ENCODE data around the gene CD247.
A peak's percentile ranks its signal among the peaks of the same experiment; 100 is the strongest.

The CD247 gene

DNA sequence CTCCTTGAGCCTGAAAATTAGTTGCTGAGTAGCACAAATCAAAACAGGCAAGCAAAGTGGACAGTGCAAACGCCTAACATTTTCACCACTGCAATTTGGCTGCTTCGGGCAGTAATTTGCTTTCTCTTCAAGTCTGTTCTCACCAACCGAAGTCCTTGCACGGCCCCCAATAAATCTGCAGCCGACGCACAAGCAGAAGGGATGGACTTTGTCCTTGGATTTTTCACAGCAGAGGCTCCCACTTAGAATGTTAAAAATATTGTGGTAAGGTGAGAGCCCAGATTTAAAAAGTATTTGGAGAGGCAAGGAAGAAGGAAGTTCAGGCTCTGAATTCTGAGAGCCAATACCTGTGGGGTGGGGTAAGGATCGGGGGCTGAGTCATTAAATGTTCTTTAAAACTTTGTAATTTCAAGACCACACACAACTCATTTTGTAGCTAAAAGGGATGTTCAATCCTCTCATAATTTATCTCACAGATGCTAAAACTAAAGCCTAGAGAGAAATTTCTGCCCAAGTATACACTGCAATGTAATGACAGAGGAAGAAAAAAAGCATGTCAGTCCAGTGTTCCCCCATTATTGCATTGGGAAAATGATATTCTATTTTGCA, 6.2 kb downstream of the CD247 start:
- no peak for DNase-seq (ENCODE audit: low read depth in 2 of 2)

DNA sequence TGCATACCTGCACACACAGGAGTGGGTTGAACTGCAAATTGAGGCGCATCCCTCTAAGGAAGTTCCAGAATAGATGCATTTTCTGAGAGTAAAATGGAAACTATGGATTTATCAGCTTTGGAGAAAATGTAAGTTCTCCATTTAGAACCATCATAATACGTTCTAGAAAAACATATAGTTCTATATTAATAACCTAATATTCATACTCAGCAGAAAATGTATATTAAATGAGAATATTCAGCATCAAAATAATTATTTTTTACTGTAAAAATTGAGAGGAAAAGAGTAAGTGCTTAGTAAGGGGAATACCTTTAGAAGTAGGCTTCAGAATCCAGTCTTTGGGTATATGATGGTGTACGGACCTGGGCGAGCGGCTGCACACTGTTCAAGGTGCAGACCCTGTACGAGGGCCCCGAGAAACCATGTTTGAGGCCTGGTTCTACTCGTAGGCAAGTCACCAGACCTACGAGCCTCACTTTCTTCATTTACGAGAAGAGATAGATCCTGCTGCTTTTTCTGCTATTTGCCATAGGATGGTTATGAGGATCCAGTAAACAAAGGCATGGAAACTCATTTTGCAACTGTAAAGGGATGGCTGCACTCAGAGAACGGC, 6.8 kb downstream of the CD247 start:
- DNase-seq (ENCODE audit: low read depth in 2 of 2): no peak

DNA sequence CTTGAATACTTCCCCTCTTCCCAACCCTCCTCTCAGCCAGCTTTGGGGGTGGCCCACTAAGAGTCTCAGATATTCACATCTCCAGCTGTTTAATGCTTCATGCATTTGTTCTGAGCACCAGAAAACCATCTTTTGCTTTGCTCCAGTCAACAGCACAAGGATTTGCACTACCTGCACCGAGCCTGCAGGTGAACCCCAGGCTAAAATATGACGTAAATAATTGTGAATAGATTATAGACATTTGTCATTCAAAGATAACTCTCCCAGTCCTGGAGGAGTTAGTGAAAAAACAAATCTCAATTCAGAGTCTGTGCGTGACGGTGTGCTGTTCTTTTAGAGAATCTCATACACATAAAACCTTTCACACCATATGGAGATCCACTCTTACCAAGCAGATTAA, 7.4 kb downstream of the CD247 start:
- DNase-seq (ENCODE audit: low read depth in 2 of 2): no peak

DNA sequence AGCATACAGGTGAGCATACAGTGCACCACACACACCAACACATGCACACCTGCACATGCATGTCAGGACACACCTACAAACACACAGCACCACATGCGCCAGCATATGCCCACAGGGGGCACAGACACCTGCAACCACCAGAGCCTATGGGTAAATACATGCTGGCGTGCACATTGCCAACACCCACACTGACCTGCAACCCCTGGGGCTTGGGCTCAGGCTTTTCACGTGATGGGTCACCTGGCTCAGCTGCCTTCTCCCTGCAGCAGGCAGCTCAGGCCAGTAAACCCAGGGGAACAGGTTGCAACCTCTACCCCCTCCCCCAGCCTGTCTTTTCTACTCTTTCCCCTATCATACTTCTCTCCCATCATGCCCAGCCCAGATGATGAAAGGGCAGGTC, 8.1 kb downstream of the CD247 start:
- DNase-seq (ENCODE audit: low read depth in 2 of 2): no peak

DNA sequence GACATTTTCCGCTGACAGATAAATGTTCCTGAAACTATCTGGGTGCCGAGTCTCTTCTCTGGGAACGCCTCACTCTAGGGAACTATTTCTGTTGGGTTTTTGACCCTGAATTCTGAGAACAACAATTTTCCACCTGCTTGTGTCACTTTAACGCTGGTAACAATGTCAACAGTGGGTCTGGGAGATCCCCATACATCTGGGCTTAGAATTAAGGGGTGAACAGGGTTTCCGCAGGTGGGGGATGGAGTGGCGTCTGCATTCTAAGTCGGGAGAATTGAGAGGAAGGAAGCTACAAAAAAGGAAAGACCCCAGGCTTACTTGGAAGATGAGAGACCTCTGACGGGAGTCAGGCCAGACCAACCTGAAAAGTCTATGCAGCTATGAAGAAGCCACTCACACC, 8.7 kb downstream of the CD247 start:
- no peak for DNase-seq (ENCODE audit: low read depth in 2 of 2)

DNA sequence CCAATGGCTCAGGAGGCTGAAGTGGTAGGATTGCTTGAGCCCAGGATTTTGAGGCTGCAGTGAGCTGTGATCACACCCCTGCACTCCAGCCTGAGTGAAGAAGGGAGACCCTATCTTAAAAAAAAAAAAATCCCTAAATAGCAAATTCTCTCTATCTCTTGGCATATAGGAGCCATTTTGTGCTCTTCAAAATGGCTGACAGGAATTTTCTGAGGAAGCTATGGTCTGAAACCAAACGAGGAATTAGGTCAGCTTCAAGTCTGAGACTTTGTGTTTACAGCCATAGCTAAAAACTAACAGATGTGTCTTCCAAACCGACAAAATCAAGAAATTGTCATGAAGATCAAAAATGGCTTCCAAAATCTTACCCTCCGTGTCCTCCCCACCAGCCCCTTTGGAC, 10.6 kb downstream of the CD247 start:
- DNase-seq (ENCODE audit: low read depth in 2 of 2): no peak

DNA sequence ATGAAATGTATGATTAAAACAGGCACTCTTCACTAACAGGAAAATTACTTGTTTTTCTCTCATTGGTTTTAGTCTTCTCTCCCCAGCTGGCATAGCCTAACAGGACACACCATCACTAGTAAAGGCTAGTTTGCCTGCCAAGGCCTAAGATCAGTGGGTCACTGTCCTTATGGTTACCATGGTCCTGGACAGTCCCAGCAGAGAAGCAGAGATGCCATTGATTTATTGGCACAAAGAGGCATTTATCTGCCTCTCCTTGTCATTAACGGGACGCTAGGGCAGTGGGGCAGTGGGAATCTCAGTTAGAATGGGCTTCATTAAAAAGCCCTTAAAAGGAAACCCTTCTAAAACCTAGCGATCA, 13.9 kb downstream of the CD247 start:
- DNase-seq (ENCODE audit: low read depth in 2 of 2): no peak

DNA sequence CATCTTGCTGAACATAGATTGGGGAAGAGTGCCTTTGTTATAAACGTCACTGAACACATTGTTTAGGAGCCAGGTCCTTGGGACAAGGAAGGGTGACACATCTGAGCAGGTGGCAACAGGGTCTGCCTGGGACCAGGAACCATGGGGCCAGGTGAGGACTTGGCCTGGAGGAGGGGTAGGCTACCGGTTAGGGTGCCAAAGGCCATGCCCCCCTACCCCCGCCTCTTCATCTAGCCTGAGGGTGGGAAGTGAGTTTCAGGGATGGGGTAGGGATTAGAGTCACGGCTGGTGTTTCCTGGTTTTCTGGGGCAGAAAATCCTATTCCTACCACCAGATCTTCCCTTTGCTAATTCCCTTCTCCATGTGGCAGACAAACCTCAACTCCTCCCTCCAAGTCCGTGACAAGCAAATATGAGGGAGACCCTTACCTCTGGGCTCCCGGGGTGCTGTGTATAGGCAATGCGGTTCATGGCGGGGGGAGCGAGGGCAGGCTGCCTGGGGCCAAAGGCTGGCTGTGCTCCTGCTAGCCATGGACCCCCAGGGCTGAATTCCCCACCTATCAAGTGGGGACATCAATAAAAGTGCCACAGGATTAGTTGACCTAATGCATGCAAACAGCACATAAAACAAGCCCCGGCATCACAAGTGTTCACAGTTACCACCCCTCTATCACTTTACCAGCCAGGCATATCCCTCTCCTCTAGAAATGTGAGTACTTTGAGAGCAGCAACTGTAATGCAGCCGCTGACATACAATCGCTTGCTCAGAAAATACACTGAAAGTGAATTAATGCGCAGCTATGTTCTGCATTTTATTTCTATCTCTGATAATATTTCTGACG, 14.5 kb downstream of the CD247 start:
- DNase-seq (ENCODE audit: low read depth in 2 of 2): no peak

DNA sequence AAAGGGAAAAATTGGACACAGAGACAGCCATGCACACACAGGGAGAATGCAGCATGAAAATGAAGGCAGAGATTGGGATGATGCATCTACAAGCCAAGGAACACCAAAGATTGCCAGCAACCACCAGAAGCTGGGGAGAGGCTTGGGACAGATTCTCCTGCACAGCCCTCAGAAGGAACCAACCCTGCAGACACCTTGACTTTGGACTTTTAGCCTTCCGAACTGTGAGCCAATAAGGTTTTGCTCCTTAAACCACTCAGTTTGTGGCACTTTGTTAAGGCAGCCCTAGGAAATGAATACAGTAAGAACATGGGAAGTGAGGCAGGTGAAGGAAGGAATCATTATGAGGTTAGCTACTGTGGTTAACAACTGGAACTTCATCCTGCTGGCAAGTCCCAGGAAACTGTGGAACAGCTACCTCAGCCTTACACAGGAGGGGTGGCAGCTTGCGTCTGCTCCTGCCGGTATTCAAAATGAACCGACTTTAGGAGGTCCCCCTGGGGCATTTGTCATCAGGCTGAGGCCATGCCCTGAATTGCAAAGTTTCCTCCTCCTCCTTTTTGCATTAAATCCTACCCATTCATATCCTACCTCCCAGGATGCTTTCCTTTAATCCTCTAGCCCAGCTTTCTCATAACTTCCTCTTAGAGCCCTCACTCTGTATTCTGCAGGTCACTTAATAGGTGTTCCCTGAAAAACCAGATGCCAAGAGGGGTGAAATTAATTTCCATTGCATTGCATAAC, 15.4 kb downstream of the CD247 start:
- no peak for DNase-seq (ENCODE audit: low read depth in 2 of 2)

DNA sequence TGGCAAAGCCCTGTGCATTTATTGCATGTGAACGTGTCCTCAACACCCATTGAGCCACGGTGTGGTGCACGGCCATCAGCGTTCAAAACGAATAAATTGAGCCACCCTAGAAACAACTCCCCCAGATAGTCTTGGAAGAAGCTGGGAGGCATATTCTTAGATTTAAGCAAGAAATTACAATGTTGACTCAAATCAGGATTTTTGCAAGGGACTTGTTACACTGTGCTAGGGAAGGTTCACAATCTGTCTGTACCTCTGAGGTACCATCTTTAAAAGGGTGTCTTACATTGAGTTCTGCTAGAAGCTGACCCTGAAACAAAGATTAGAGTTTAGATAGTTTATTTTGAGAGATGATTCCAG, 16.2 kb downstream of the CD247 start:
- DNase-seq (ENCODE audit: low read depth in 2 of 2): no peak

DNA sequence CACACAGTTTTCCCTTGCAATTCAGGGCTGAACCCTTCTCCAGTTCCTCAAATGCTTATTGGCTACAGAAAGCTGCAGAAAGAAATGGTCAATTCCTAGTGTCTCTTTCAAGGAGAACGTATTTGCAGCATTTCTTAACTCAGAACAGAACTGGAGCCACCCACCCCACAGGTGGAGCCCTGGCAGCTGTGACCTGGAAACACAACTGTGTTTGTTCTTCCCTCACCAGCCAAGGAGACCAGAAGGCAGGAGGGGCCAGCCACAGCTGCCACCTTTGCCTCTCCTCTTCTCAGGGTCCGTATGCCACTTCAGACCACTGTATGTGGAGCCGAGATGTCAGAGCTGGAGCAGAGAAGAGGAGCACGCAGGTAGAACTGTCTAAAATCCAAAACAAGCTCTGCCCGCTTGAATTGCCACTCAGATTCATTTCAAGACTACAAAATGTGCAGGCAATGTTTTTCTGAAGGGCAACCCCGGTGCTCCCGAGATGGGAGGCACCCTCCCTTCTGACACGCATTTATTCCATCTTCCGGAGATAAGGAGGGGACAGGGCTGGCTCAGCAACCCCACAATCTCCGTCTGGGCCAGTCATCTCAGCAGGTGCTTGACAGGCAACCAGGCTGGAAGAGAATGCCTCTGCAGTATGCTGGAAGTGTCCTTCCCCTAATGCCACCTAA, 16.7 kb downstream of the CD247 start:
- DNase-seq (ENCODE audit: low read depth in 2 of 2): peak in 1 of 2 donors; percentile 31

DNA sequence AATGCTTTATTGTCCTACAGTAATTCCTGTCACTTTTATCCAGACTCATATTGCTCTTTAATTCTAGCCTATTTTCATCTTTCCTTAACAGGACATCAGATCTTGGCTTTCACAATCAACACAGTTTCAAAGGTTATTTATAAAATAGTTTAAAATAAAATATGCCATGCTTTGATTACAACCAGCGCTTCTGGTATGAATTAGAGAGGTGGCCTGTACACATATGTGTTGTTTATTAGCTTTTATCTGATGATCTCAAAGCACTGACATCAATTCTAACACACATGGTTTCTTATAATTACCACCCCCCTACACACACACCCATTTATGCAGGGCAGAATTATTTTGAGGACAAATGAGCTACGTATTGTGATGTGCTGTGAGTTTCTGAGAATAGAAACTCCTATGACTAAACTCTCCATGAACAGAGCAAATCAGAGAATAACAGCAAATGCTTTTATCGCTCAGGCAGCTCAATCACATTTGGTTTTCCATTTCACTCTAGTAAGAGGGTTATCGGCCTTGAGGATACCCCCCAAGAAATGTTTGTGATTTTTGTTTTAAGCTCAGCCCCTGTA, 18.0 kb downstream of the CD247 start:
- DNase-seq (ENCODE audit: low read depth in 2 of 2): no peak

DNA sequence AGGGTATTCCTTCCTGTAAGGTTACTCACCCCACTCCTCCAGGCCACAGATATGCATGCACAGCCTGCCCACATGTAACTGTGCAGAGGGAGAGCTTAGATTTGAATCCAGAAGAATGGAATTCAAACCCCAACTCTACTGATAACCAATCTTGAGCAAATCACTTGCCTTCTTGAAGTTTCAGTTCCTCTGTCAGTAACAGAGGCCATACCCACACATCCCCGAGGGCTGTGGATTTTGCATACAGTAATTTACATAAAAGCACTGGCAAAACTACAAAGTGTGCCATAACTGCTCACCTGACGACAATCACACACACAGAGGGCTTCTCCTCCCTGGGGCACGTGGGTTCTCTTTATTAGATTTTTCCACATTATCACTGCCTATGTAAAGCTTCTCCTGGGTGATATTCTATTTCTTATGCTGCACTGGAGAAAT, 18.6 kb downstream of the CD247 start:
- DNase-seq (ENCODE audit: low read depth in 2 of 2): no peak

DNA sequence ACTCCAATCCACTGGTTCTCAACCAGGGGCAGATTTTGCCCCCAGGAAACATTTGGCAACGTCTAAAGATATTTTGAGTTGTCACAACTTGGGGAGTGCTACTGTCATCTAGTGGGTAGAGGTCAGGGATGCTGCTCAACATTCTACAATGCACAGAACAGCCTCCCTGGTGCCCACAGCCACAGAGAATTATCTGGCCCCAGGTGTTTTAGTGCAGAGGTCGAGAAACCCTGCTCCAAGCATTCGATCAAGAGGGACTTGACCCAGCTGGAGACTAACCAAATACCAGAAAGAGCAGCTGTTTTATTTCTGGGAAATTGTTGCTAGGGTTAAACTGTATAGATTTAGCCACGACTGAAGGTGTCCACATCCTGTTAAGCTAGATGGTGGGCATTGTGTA, 19.2 kb downstream of the CD247 start:
- DNase-seq (ENCODE audit: low read depth in 2 of 2): no peak

DNA sequence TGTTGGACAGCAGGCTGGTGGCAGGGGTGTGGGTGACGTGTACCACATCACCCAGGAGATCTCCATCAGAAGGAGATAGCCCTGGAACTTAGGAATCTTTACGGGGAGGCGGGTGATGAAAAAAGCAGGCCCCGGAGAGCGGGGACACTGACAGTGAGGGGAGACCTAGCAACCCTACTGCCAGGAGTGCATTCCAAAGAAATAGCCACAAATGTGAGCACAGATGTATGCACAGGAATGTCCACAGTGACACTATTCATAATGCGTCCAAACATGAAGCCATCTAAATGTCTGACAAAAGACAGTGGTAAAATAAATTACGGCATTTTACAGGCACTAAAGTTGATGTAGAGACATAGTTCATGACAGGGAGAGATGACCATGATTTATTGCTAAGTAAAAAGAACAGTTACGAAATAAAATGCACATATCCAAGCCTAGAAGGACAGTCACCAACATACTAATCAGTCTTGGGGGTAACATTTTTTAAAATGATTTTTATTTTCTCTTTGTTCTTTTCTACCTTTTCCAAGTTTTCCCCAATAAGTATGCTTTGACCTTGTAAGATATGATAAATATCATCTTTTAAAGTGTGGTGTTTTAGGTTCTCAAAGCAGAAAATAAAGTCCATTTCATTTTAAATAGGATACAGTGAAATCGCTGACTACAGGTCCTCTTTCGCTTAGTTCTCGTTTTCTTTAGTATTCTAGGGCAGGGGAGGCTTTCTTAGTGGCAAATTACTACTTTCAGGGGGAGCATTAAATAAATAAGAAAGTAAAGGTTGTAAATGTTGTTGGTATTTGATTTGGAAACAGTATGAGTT, 21.3 kb downstream of the CD247 start:
- no peak for DNase-seq (ENCODE audit: low read depth in 2 of 2)

DNA sequence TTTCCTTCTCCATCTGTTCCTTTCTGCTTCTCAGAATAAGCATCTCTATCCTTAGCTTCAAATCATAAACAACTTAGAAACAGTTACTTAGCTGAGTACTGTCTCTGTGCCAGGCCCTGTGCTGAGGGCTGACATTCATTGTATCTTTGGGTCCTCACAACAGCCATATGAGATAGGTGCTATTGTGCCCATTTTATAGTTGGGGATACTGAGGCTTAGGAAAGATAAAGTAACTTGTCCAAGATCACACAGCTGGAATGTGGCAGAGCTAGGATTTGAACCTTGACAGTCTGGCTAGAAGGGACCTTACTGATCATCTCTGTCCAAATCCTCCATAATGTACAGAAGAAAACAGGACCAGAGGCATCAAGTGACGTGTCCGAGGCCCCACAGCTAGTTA, 25.0 kb downstream of the CD247 start:
- no peak for DNase-seq (ENCODE audit: low read depth in 2 of 2)

DNA sequence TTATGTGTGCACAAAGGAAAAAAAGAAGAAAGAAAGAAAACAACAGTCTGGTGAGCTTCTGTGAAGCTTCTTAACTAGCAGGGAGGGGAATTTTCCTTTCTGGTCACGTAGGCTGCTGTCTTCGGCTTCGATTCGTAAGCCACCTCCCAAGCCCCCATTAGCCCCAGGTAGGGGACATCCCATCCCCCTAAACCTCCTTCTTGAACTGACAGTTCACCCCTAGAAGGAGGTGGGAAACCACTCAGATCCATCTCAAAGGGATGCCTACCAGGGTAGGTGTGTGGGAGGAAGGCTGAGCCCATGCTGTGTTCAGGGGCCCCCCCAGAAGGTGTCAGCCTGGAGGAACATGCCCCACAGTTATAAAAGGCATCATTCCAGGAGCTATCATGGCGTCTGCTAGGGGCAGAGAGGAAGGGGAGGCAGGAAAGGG, 25.8 kb downstream of the CD247 start:
- DNase-seq (ENCODE audit: low read depth in 2 of 2): no peak

DNA sequence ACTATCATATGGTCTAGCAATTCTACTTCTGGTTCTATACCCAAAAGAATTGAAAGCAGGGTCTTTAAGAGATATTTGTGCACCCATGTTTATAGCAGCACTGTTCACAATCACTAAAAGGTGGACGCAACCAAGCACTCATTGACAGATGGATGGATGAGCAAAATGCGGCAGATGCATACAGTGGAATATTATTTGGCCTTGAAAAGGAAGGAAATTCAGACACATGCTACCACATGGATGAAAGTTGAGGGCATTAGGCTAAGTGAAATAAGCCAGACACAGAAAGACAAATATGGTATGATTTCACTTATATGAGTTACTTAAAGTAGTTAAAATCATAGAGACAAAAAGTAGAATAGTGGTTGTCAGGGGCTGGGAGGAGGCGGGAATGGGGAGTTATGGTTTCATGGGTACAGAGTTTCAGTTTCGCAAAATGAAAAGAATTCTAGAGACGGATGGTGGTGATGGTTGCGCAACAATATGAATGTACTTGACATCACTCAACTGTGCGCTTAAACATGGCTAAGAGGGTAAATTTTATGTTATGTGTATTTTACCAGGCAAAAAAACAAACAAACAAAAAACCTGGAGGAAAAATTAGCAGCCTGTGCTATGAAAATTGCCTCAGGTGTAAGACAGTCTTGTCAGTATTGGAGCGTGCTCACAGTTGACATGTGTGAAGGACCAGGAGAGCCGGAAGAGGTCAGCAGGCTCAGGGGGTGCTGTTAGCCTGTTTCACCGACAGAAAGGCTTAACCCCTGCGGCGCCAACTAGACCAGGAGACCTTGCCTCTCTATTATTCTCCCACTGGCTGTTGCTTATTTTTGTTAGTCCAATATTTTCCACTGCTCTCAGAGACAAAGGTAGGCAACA, 26.5 kb downstream of the CD247 start:
- DNase-seq (ENCODE audit: low read depth in 2 of 2): no peak

DNA sequence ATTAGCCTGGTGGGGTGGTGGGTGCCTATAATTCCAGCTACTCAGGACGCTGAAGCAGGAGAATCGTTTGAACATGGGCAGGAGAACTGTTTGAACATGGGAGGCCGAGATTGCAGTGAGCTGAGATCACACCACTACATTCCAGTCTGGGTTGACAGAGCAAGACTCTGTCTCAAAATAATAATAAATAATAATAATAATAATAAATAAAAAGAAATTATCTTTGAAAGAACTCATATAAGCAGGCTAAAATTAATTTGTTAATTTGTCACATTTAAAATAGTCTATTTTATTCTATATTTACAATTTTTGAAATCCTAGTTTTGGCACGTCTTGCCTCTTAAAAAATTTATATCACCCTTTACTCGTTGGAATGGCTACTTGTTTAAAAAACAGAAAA, 27.6 kb downstream of the CD247 start:
- no peak for DNase-seq (ENCODE audit: low read depth in 2 of 2)
